Left ventricle myocardium inferior (tissue), 1 donor: ENCODE results near the gene SLC25A29. TPM values are rescaled to one million over a fixed set of nuclear protein-coding genes. Genes with fewer than 3 reads are reported as not detected.

ENCODE experiments used
- DNase-seq: peaks from one replicate; pipeline ENCODE4 v3.0.0-alpha.2; 2020
- H3K27ac ChIP-seq: fragments of 200-600 bp; replicated peaks from 2 replicates; pipeline ENCODE4 v1.8.0; 2021
- H3K27me3 ChIP-seq: fragments of 200-600 bp; 2 replicates; pipeline ENCODE4 v1.8.0; 2021; ENCODE audit warnings: low read depth
- H3K36me3 ChIP-seq: fragments of 200-600 bp; 2 replicates; pipeline ENCODE4 v1.8.0; 2021
- H3K4me1 ChIP-seq: fragments of 200-600 bp; 2 replicates; pipeline ENCODE4 v1.8.0; 2021
- H3K4me3 ChIP-seq: fragments of 200-600 bp; 2 replicates; pipeline ENCODE4 v1.8.0; 2021; ENCODE audit warnings: mild to moderate bottlenecking, moderate library complexity
- H3K9me3 ChIP-seq: fragments of 200-600 bp; replicated peaks from 2 replicates; pipeline ENCODE4 v1.8.0; 2021
- intact Hi-C: fragments of 100-400 bp; cut with micrococcal nuclease; formaldehyde crosslinking; loops from one replicate; pipeline ENCODE4 v1.11.0; 2022
- microRNA-seq: library from miRNA; unstranded; fragments of <30 nt; microRNA quantifications from one replicate; pipeline ENCODE4 v1.2.0, GENCODE V29; 2020
- total RNA-seq: library from RNA; stranded (reverse); fragmentation: NEBNext Ultra II Directional; extraction: Animal tissue kit (Norgen Biotek cat#: 25700); gene quantifications from one replicate; pipeline ENCODE4 v1.2.1, GENCODE V29; 2021
- TF ChIP-seq, protein P1 (sequence below): fragments of 200-600 bp; IDR thresholded peaks from 2 replicates; pipeline ENCODE4 v1.8.0; 2021; ENCODE audit warnings: antibody characterized with exemption, mild to moderate bottlenecking, borderline replicate concordance
- donor health status: DM: no; HTN: yes; CAD: no; lungs with severe emphysema.

Gene SLC25A29
- total RNA-seq, 1 donor from 2014 or later = 24.5 TPM

DNA sequence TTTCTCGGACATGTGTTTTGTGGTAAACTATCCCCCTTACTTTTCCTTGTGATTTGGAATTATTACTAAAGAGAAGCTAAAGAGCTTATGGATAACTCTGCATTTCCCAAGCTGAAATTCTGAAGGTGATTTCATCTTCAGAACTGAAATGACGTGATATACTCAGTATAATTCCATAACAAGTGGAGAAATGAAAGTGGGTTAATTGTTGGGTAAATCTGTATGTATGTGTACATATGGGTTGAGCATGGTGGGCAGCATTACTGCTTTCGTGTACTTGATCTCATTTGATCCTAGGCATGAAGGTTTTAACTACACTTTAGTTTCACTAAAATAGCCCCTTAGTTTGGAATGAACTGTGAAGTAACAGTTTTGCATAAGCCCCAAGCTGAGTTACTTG, 63.2 kb downstream of the SLC25A29 start:
- TF ChIP-seq, protein P1, sequence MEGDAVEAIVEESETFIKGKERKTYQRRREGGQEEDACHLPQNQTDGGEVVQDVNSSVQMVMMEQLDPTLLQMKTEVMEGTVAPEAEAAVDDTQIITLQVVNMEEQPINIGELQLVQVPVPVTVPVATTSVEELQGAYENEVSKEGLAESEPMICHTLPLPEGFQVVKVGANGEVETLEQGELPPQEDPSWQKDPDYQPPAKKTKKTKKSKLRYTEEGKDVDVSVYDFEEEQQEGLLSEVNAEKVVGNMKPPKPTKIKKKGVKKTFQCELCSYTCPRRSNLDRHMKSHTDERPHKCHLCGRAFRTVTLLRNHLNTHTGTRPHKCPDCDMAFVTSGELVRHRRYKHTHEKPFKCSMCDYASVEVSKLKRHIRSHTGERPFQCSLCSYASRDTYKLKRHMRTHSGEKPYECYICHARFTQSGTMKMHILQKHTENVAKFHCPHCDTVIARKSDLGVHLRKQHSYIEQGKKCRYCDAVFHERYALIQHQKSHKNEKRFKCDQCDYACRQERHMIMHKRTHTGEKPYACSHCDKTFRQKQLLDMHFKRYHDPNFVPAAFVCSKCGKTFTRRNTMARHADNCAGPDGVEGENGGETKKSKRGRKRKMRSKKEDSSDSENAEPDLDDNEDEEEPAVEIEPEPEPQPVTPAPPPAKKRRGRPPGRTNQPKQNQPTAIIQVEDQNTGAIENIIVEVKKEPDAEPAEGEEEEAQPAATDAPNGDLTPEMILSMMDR = no peak
- Histone ChIP-seq H3K27ac (peak overlapping the region; percentile 11), H3K4me1 (peaks cover 87% of the 10 kb centered on the region), H3K27me3 (no peaks in the 10 kb centered on the region), H3K9me3 (no peaks in the 10 kb centered on the region), H3K4me3 (no peak overlapping the region), H3K36me3 (no peaks in the 10 kb centered on the region)
- intact Hi-C loops = no loop called here
- no peak for DNase-seq

DNA sequence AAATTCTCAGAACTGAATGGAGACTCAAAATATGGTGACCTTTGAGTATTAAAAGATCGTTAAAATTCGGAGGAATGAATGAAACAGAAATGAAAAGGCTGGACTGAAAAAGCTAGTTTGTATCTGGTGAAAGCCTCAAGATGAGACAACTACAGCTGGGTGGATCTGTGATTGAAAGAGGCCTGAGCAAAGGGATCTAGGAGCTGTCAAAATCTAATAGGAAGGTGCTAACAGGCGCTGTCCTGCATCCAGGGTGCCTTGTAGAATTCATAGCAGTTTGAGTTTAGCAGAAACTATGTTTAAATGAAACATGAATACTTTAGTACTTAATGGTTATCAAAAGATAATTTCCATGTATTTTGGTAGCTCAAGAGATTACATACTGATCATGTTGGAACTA, 65.0 kb downstream of the SLC25A29 start:
- Histone ChIP-seq H3K4me3 (peak overlapping the region; percentile 100), H3K27me3 (no peaks in the 10 kb centered on the region), H3K27ac (peak overlapping the region; percentile 99), H3K9me3 (no peaks in the 10 kb centered on the region), H3K36me3 (no peaks in the 10 kb centered on the region), H3K4me1 (peaks cover 87% of the 10 kb centered on the region)
- TF ChIP-seq, protein P1 = no peak
- no peak for DNase-seq
- intact Hi-C loops = no loop called here

Small RNAs within 50 kb of the gene (microRNA-seq; reads per million reads assigned to microRNA genes)
- gene MIR345 (69.6 reads per million, percentile 53 among the genes with 10 or more reads in this experiment), gene MIR6764 (not detected)

Other genes with a start within 250 kb of the SLC25A29 start
- gene EVL, start 241.0 kb downstream of the SLC25A29 start, total RNA-seq = 39.7 TPM
- gene DEGS2, start 146.8 kb downstream of the SLC25A29 start, total RNA-seq = not detected
- gene YY1, start 67.3 kb downstream of the SLC25A29 start, total RNA-seq = 44.7 TPM
- gene SLC25A47, start 16.9 kb upstream of the SLC25A29 start, total RNA-seq = not detected
- gene WDR25, start 70.0 kb upstream of the SLC25A29 start, total RNA-seq = 5.4 TPM